Measurements from ENCODE around the gene TADA2A.

TADA2A gene

DNA sequence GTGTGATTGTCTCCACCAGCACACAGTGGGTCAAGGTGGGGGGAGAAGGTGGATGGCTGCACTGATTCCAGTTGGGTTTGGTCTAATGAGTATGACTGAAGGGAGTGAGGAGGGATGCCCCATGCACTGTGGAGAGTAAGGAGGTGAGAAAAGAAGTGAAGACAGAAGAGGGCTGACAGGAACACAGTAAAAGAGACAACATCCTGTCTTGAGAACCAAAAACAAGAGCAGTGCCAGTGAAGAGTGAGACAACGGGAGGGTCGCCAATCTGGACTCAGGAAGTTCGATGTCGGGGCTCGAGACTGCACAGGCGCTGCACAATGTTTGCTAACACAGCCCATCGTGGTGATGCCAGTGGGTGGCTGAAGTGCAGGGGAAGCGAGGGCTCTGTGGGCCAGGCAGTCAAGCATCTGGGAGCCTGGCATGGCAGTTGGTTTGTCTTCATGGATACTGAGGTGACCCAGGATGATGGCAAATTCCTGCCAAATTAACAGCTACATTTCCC, 117.1 kb downstream of the TADA2A start:
- DNase-seq (ENCODE audit: low read depth in 2 of 2), result no peak

- no peak for DNase-seq (ENCODE audit: low read depth in 2 of 2)
Observed at GRCh38 chr17:37527249-37527851, 120.7 kb downstream of the TADA2A start.

All from stimulated activated CD8-positive, alpha-beta memory T cell treated with anti-CD3 and anti-CD28 coated beads, Interleukin-15, amount 100 ng/mL, for 4 hours (primary cell).